G401.6 (cell line): ENCODE results near the gene PML.

Experiments
- FAIRE-seq: peaks from 2 replicates; lab custom pipeline; 2012; peaks lifted over from hg19 to GRCh38; lab: Jason Lieb, UNC

PML gene

GRCh38 chr15:73985101-73985873 is 9.2 kb upstream of the PML start:
- FAIRE-seq: no peak

GRCh38 chr15:73986055-73986775 is 8.3 kb upstream of the PML start:
- no peak for FAIRE-seq

- no peak for FAIRE-seq
These were observed 7.8 kb upstream of the PML start for GRCh38 chr15:73986776-73987056.

- FAIRE-seq: no peak
These were observed 7.3 kb upstream of the PML start for GRCh38 chr15:73987250-73987649.

- FAIRE-seq: no peak
These were observed 6.7 kb upstream of the PML start for GRCh38 chr15:73987681-73988444.

GRCh38 chr15:73988445-73988969 is 6.0 kb upstream of the PML start:
- no peak for FAIRE-seq

GRCh38 chr15:73989001-73989798 is 5.3 kb upstream of the PML start:
- FAIRE-seq: no peak

GRCh38 chr15:73990250-73991005 is 4.1 kb upstream of the PML start:
- no peak for FAIRE-seq

- no peak for FAIRE-seq
These were observed 3.3 kb upstream of the PML start for GRCh38 chr15:73991260-73991659.

GRCh38 chr15:73991726-73992593 is 2.6 kb upstream of the PML start, which contains the start of gene STOML1:
Gene STOML1 (minus strand): TSS chr15:73992295. CDS start chr15:73992223, 72 bp downstream.
- no peak for FAIRE-seq

- no peak for FAIRE-seq
These were observed 2.0 kb upstream of the PML start for GRCh38 chr15:73992594-73992898.

GRCh38 chr15:73993211-73993994 is 1.1 kb upstream of the PML start:
- no peak for FAIRE-seq

GRCh38 chr15:73994912-73995622 is 551 bp downstream of the PML start:
- no peak for FAIRE-seq

GRCh38 chr15:73996267-73996666 is 1.8 kb downstream of the PML start:
- no peak for FAIRE-seq

GRCh38 chr15:73996939-73997338 is 2.4 kb downstream of the PML start:
- FAIRE-seq: no peak

GRCh38 chr15:73997986-73998385 is 3.5 kb downstream of the PML start:
- no peak for FAIRE-seq

- FAIRE-seq: no peak
These were observed 12.5 kb downstream of the PML start for GRCh38 chr15:74006774-74007639.

GRCh38 chr15:74007820-74008371 is 13.4 kb downstream of the PML start:
- FAIRE-seq: no peak
